GM21381 (cell line): ENCODE data around the gene OR1S1.
"Not testable (repeated sequence)": the region's sequence is repeated elsewhere in the genome, so short reads cannot be mapped to it uniquely, and the experiment has no call there.

Experiments used
- ATAC-seq: cut with Tn5 transposase; IDR thresholded peaks from one replicate; pipeline ENCODE4 v1.9.1; 2021; ENCODE audit warnings: mild to moderate bottlenecking, moderate library complexity; ENCODE audit not compliant: unreplicated experiment

Gene OR1S1

GRCh38 chr11:58212420-58212819 lies at the start of gene OR1S1:
TSS of gene OR1S1 (plus strand) at chr11:58212720.
- not testable (repeated sequence) for ATAC-seq

- ATAC-seq: no peak
These were observed 48.1 kb upstream of the OR1S1 start for GRCh38 chr11:58164389-58164788.

- ATAC-seq: no peak
These were observed 47.5 kb upstream of the OR1S1 start for GRCh38 chr11:58164990-58165389.

- ATAC-seq: no peak
These were observed 46.9 kb upstream of the OR1S1 start for GRCh38 chr11:58165504-58166106.

- no peak for ATAC-seq
These were observed 35.0 kb upstream of the OR1S1 start for GRCh38 chr11:58177409-58178054.

GRCh38 chr11:58178444-58178843 lies 34.1 kb upstream of the OR1S1 start:
- ATAC-seq: no peak

- ATAC-seq: no peak
These were observed 32.9 kb upstream of the OR1S1 start for GRCh38 chr11:58179648-58180047.

GRCh38 chr11:58186938-58187337 lies 25.6 kb upstream of the OR1S1 start:
- no peak for ATAC-seq

GRCh38 chr11:58188770-58189169 lies 23.8 kb upstream of the OR1S1 start, which contains the start of gene OR9Q2:
TSS of gene OR9Q2 (plus strand) at chr11:58189070. CDS start at chr11:58190491, 1,421 bp downstream.
- no peak for ATAC-seq

- ATAC-seq: no peak
These were observed 20.3 kb upstream of the OR1S1 start for GRCh38 chr11:58192229-58192628.

GRCh38 chr11:58193391-58193790 lies 19.1 kb upstream of the OR1S1 start:
- ATAC-seq: no peak

- ATAC-seq: no peak
These were observed 16.6 kb upstream of the OR1S1 start for GRCh38 chr11:58195939-58196338.

GRCh38 chr11:58199271-58199670 lies 13.2 kb upstream of the OR1S1 start:
- ATAC-seq: no peak

- ATAC-seq: no peak
These were observed 8.5 kb upstream of the OR1S1 start, which contains the start of gene OR1S2 for GRCh38 chr11:58204042-58204441. TSS of gene OR1S2 (minus strand) at chr11:58204142. CDS start at chr11:58204142, 0 bp downstream.

- ATAC-seq: no peak
These were observed 4.0 kb downstream of the OR1S1 start for GRCh38 chr11:58216476-58216875.

GRCh38 chr11:58222721-58223120 lies 10.2 kb downstream of the OR1S1 start:
- no peak for ATAC-seq

GRCh38 chr11:58227956-58228615 lies 15.6 kb downstream of the OR1S1 start:
- no peak for ATAC-seq

- ATAC-seq: no peak
These were observed 31.4 kb downstream of the OR1S1 start for GRCh38 chr11:58243954-58244353.

GRCh38 chr11:58254936-58255335 lies 42.4 kb downstream of the OR1S1 start:
- ATAC-seq: no peak

- ATAC-seq: no peak
These were observed 47.5 kb downstream of the OR1S1 start for GRCh38 chr11:58259983-58260382.
